Mucosa of stomach (tissue), 1 donor: Measurements from ENCODE around the gene NKAIN2.
"Not testable (repeated sequence)": the region's sequence is repeated elsewhere in the genome, so short reads cannot be mapped to it uniquely, and the experiment has no call there.

Experiments
- H3K27me3 ChIP-seq: one replicate; pipeline ENCODE4 v1.7.0; 2013; ENCODE audit warnings: mild to moderate bottlenecking, low read length; ENCODE audit not compliant: control insufficient read depth, insufficient read depth
- H3K36me3 ChIP-seq: one replicate; pipeline ENCODE4 v1.7.0; 2013; ENCODE audit warnings: low read length; ENCODE audit not compliant: control insufficient read depth, insufficient read depth
- H3K4me1 ChIP-seq: one replicate; pipeline ENCODE4 v1.7.0; 2013; ENCODE audit warnings: mild to moderate bottlenecking, low read length; ENCODE audit not compliant: control insufficient read depth, insufficient read depth
- H3K4me3 ChIP-seq: one replicate; pipeline ENCODE4 v1.7.0; 2013; ENCODE audit warnings: low read length
- H3K9ac ChIP-seq: one replicate; pipeline ENCODE4 v1.7.0; 2013; ENCODE audit warnings: mild to moderate bottlenecking, low read length, moderate library complexity
- H3K9me3 ChIP-seq: one replicate; pipeline ENCODE4 v1.7.0; 2013; ENCODE audit warnings: mild to moderate bottlenecking, low read length, moderate library complexity; ENCODE audit not compliant: control insufficient read depth
- donor health status: Pancreatic carcinoma.

The NKAIN2 gene

DNA sequence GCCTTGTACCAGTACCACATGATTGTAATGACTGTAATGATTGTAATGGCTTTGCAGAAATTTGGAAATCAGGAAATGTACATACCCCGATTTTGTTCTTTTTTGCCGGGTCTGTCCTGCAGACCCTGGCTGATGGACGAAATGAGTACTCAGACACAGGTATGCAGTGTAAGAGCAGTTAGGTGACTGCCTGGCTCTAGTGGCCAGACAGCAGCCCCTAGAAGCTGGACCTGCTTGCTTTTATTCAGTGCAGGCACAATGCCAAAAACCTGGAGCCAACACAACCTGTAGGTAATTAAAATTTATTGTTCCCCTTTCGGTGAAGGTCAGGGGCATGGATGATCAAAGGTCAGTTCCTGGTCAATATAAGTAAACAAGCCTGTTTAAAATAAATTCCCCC, 346.0 kb downstream of the NKAIN2 start:
- Histone ChIP-seq H3K4me1 (no peaks in the 10 kb centered on the region), H3K27me3 (no peaks in the 10 kb centered on the region), H3K36me3 (no peaks in the 10 kb centered on the region), H3K9ac (no peak overlapping the region), H3K9me3 (no peaks in the 10 kb centered on the region), H3K4me3 (no peak overlapping the region)

GRCh38 chr6:124158024-124158423, 354.4 kb downstream of the NKAIN2 start:
- Histone ChIP-seq H3K36me3 (no peaks in the 10 kb centered on the region), H3K9ac (no peak overlapping the region), H3K27me3 (no peaks in the 10 kb centered on the region)

DNA sequence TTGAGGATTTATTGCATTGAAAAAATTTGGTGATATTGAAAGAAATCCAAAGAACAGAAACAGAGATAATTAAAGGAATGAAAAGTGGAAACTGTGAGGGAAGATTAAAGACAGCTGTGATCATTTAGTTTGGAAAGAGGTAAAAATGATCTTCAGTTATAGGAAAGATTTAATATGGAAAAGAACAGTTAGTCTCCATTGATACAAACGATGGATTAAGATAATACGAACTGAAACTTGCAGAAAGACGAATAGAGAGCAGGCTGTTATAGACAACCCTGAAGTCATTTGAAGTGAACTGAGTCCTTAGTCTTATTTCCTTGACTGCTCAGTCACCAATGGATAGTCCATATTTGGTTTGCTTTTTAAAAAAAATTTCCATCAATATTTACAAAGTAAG, 360.0 kb downstream of the NKAIN2 start:
- H3K4me3 ChIP-seq: no peak overlapping the region
- no peaks in the 10 kb centered on the region for H3K4me1 ChIP-seq
- H3K27me3 ChIP-seq: no peaks in the 10 kb centered on the region
- no peak overlapping the region for H3K9ac ChIP-seq
- H3K9me3 ChIP-seq: no peaks in the 10 kb centered on the region
- H3K36me3 ChIP-seq: no peaks in the 10 kb centered on the region

More at GRCh38 chr6:124158024-124158423, 354.4 kb downstream of the NKAIN2 start:
- no peaks in the 10 kb centered on the region for H3K4me1 ChIP-seq
- no peak overlapping the region for H3K4me3 ChIP-seq
- H3K9me3 ChIP-seq: no peaks in the 10 kb centered on the region

- Histone ChIP-seq H3K4me3 (no peak overlapping the region), H3K36me3 (no peaks in the 10 kb centered on the region), H3K4me1 (no peaks in the 10 kb centered on the region), H3K9me3 (no peaks in the 10 kb centered on the region), H3K27me3 (no peaks in the 10 kb centered on the region), H3K9ac (no peak overlapping the region)
Observed at GRCh38 chr6:124164343-124164742, 360.7 kb downstream of the NKAIN2 start.

DNA sequence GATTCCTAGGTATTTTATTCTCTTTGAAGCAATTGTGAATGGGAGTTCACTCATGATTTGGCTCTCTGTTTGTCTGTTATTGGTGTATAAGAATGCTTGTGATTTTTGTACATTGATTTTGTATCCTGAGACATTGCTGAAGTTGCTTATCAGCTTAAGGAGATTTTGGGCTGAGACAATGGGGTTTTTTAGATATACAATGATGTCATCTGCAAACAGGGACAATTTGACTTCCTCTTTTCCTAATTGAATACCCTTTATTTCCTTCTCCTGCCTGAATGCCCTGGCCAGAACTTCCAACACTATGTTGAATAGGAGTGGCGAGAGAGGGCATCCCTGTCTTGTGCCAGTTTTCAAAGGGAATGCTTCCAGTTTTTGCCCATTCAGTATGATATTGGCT, 363.6 kb downstream of the NKAIN2 start:
- H3K36me3 ChIP-seq, H3K9ac ChIP-seq, H3K4me3 ChIP-seq, H3K9me3 ChIP-seq, H3K27me3 ChIP-seq, H3K4me1 ChIP-seq: not testable (repeated sequence)

DNA sequence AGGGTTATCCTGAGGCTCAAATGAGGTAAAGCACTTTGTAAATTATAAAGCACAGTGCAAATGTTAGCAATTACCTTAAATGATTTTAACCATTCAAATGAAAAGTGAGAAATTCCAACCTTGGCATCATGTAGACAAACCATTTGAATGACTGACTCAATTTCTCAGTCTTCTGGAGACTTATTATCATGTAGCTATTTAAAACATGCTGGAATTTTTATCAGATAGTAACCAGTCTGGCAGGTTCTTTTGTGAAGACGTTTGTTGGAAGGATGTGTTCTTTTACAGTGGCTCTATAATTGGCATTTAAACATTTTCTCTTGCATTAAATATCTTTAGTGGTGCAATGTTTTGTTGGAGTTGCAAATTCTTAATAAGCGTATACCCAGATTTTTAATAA, 386.6 kb downstream of the NKAIN2 start:
- Histone ChIP-seq H3K4me3 (no peak overlapping the region), H3K27me3 (no peaks in the 10 kb centered on the region), H3K36me3 (no peaks in the 10 kb centered on the region), H3K9ac (no peak overlapping the region), H3K9me3 (no peaks in the 10 kb centered on the region), H3K4me1 (no peaks in the 10 kb centered on the region)

- H3K27me3 ChIP-seq: no peaks in the 10 kb centered on the region
- H3K9me3 ChIP-seq: no peaks in the 10 kb centered on the region
- H3K36me3 ChIP-seq: no peaks in the 10 kb centered on the region
- no peak overlapping the region for H3K9ac ChIP-seq
- H3K4me3 ChIP-seq: no peak overlapping the region
- H3K4me1 ChIP-seq: no peaks in the 10 kb centered on the region
Observed at GRCh38 chr6:124193132-124193531, 389.5 kb downstream of the NKAIN2 start.

DNA sequence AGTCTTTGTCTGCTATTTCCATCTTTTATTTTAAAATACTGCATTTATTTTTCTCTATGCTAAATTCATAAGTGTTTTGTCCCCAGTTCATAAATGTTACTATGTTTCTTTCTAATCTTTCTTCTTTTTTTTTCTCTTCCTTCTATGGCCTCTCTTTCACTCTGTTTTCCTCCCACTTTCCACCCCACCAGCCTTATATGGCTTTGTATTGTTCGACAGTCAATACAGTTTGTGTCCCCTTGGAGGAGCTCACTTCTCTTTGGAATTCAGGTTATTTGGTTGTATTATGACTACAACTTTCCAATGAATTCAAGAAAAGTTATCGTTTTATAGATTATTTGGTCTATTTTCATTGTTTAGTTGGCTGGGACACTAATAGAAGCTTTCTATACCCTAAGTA, 393.5 kb downstream of the NKAIN2 start:
- H3K9ac ChIP-seq: no peak overlapping the region
- H3K4me3 ChIP-seq: no peak overlapping the region
- H3K9me3 ChIP-seq: no peaks in the 10 kb centered on the region
- no peaks in the 10 kb centered on the region for H3K36me3 ChIP-seq
- H3K4me1 ChIP-seq: no peaks in the 10 kb centered on the region
- H3K27me3 ChIP-seq: no peaks in the 10 kb centered on the region

DNA sequence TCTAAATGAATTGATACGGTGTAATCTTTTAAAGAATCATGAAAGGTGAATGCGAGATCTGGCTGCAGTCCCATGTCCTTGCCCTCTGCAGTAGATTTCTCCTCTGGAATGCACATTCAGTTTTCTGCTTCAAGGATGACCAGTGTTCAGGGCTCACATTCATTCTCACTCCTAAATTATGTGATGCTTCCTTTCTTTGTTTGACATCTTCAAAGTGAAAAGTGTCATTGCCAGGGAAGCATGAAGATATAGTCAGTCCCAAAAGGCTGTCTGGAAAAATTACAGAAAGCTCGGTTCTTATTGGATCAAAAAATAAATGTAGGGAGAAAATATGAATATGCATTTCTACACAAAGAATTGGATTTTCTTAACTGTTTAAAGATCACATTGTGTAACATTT, 395.6 kb downstream of the NKAIN2 start:
- Histone ChIP-seq H3K4me1 (no peaks in the 10 kb centered on the region), H3K4me3 (no peak overlapping the region), H3K9ac (no peak overlapping the region), H3K36me3 (no peaks in the 10 kb centered on the region), H3K27me3 (no peaks in the 10 kb centered on the region), H3K9me3 (no peaks in the 10 kb centered on the region)

- Histone ChIP-seq H3K4me1 (no peaks in the 10 kb centered on the region), H3K4me3 (no peak overlapping the region)
Observed at GRCh38 chr6:124200661-124201060, 397.0 kb downstream of the NKAIN2 start.

GRCh38 chr6:124203101-124203811, 399.6 kb downstream of the NKAIN2 start:
- H3K4me3 ChIP-seq: no peak overlapping the region
- H3K9me3 ChIP-seq: no peaks in the 10 kb centered on the region
- H3K36me3 ChIP-seq: no peaks in the 10 kb centered on the region
- H3K27me3 ChIP-seq: no peaks in the 10 kb centered on the region
- no peaks in the 10 kb centered on the region for H3K4me1 ChIP-seq
- no peak overlapping the region for H3K9ac ChIP-seq

More at GRCh38 chr6:124200661-124201060, 397.0 kb downstream of the NKAIN2 start:
- Histone ChIP-seq H3K27me3 (no peaks in the 10 kb centered on the region), H3K9me3 (no peaks in the 10 kb centered on the region), H3K36me3 (no peaks in the 10 kb centered on the region), H3K9ac (no peak overlapping the region)

GRCh38 chr6:124203812-124204167, 400.1 kb downstream of the NKAIN2 start:
- Histone ChIP-seq H3K9me3 (no peaks in the 10 kb centered on the region), H3K9ac (no peak overlapping the region), H3K27me3 (no peaks in the 10 kb centered on the region)

GRCh38 chr6:124205921-124206320, 402.3 kb downstream of the NKAIN2 start:
- no peaks in the 10 kb centered on the region for H3K9me3 ChIP-seq

More at GRCh38 chr6:124203812-124204167, 400.1 kb downstream of the NKAIN2 start:
- Histone ChIP-seq H3K36me3 (no peaks in the 10 kb centered on the region), H3K4me1 (no peaks in the 10 kb centered on the region), H3K4me3 (no peak overlapping the region)

More at GRCh38 chr6:124205921-124206320, 402.3 kb downstream of the NKAIN2 start:
- Histone ChIP-seq H3K4me1 (no peaks in the 10 kb centered on the region), H3K4me3 (no peak overlapping the region), H3K36me3 (no peaks in the 10 kb centered on the region), H3K27me3 (no peaks in the 10 kb centered on the region), H3K9ac (no peak overlapping the region)
